C4-2B (cell line): ENCODE results near the gene FAU.

Experiments used
- H3K27ac ChIP-seq: fragments of 450-650 bp; 2 replicates; pipeline ENCODE4 v1.5.1; 2017
- CTCF ChIP-seq: fragments of 450-650 bp; conservative IDR thresholded peaks from 2 replicates; pipeline ENCODE4 v1.5.1; 2017; ENCODE audit warnings: mild to moderate bottlenecking
- ZFX ChIP-seq: fragments of 450-650 bp; IDR thresholded peaks from 2 replicates; pipeline ENCODE4 v1.6.1; 2017

The FAU gene

GRCh38 chr11:65163684-65164083, 41.8 kb upstream of the FAU start:
- TF ChIP-seq ZFX (no peak), CTCF (no peak)
- no peak overlapping the region for H3K27ac ChIP-seq

GRCh38 chr11:65160643-65161042, 38.7 kb upstream of the FAU start:
- H3K27ac ChIP-seq: no peak overlapping the region
- TF ChIP-seq CTCF (no peak), ZFX (no peak)

GRCh38 chr11:65159012-65159411, 37.1 kb upstream of the FAU start:
- TF ChIP-seq CTCF (no peak), ZFX (no peak)
- no peak overlapping the region for H3K27ac ChIP-seq

GRCh38 chr11:65157336-65157735, 35.4 kb upstream of the FAU start:
- TF ChIP-seq ZFX (no peak), CTCF (no peak)
- H3K27ac ChIP-seq: no peak overlapping the region

GRCh38 chr11:65156926-65157325, 35.0 kb upstream of the FAU start:
- TF ChIP-seq CTCF (no peak), ZFX (no peak)
- no peak overlapping the region for H3K27ac ChIP-seq

GRCh38 chr11:65156256-65156655, 34.3 kb upstream of the FAU start:
- no peak for TF ChIP-seq ZFX
- TF ChIP-seq CTCF: no peak
- no peak overlapping the region for H3K27ac ChIP-seq

GRCh38 chr11:65152122-65152521, 30.2 kb upstream of the FAU start:
- no peak for TF ChIP-seq ZFX
- no peak for TF ChIP-seq CTCF
- H3K27ac ChIP-seq: no peak overlapping the region
